Right hindlimb (tissue), 1 donor: ENCODE results near the gene PHOSPHO1.

Experiments used
- DNase-seq: peaks from one replicate; pipeline ENCODE4 v3.0.0-alpha.2; 2018

PHOSPHO1 gene

GRCh38 chr17:49242813-49243212 lies 12.2 kb upstream of the PHOSPHO1 start:
- DNase-seq = no peak

DNA sequence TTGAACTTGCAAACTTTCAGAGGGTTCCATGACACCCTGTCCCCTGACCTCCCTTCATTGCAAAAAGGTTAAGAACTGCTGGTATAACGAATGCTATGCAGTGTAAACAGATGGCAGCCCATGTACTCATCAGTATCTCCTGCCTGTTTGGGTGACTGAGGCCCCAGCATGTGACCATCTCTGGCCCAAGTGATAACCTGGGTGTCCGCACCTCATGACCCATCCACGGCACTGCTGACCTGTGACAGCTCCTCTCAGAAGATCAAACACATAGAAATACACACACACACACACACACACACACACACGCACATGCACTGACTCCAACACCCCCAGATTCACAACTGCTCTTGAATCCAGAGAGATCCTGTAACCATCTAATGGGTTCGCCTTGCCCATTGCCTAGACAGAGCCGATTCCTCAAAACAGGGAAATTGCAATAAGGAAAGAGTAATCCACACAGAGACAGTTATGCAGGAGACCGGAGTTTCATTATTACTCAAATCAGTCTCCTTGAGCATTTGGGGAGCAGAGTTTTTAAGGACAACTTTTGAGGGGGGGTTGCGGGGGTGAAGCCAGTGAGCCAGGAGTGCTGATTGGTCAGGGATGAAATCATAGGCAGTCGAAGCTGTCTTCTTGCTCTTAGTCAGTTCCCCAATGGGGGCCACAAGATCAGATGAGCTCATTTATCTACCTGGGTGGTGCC lies 11.3 kb upstream of the PHOSPHO1 start:
- no peak for DNase-seq

DNA sequence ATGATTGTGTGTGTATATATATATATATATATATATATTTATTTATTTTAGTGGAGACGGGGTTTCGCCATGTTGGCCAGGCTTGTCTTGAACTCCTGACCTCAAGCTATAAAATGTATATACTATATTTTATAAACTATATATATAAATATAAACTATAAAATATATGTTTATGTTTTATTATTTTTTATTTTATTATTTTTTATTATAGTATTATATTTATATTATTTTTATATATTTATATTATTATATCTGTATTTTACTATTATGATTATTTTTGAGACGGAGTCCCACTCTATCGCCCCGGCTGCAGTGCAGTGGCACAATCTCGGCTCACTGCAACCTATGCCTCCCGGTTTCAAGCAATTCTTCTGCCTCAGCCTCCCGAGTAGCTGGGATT lies 10.5 kb upstream of the PHOSPHO1 start:
- no peak for DNase-seq

DNA sequence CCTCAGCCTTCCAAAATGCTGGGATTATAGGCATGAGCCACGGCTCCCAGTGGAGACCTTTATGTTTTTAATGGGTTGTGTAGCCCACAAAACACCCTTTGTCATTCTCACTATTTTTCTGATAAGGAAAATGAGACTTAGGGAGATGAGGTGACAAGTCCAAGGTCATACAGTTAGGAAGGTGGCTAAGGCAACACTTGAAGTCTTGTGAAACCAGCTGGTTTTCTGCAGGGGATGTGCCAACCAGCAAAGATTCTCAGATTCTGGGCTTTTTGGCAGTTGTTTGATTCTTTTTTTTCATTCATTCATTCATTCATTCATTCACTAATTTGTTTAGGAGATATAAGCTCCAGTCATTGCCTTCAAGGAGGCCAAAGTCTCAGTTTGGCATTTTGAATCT lies 10.0 kb upstream of the PHOSPHO1 start:
- DNase-seq = no peak

- no peak for DNase-seq
Observed at GRCh38 chr17:49239963-49240362, 9.4 kb upstream of the PHOSPHO1 start.

- DNase-seq = no peak
Observed at GRCh38 chr17:49235896-49236295, 5.3 kb upstream of the PHOSPHO1 start.

DNA sequence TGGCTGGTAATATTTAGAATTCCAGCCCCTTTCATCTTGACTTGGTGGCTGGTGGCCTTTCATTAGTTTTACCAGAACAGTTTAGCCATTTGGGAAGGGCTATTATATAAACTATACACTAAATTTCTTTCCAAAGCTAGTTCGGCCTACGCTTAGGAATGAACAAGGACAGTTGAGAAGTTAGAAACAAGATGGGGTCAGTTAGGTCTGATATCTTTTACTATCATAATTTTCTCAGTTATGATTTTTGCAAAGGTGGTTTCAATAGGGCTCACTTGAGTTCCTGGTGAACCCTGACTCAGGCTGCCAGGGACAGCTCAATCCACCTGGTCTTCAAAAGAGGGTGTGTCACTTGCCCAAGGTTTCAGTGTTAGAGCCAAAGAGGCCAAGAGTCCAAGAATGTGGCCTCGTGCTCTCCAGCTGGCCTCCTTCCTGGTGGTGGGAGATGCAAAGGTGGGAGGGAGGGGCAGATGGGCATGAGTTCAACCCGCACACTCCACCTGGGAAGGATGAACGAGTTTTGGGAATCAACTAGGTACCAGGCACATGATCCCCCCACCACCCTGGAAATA lies 4.0 kb upstream of the PHOSPHO1 start:
- no peak for DNase-seq

DNA sequence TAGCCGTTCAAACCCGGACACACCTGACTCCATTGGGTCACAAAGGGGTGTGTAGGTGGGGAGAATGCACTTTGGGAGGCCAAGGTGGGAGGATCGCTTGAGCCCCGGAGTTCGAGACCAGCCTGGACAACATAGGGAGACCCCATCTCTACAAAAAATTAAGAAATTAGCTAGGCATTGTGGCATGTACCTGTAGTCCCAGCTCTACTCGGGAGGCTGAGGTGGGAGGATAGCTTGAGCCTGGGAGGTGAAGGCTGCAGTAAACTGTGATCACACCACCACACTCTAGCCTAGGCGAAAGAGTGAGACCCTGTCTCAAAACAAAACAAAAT lies 942 bp upstream of the PHOSPHO1 start:
- no peak for DNase-seq

DNA sequence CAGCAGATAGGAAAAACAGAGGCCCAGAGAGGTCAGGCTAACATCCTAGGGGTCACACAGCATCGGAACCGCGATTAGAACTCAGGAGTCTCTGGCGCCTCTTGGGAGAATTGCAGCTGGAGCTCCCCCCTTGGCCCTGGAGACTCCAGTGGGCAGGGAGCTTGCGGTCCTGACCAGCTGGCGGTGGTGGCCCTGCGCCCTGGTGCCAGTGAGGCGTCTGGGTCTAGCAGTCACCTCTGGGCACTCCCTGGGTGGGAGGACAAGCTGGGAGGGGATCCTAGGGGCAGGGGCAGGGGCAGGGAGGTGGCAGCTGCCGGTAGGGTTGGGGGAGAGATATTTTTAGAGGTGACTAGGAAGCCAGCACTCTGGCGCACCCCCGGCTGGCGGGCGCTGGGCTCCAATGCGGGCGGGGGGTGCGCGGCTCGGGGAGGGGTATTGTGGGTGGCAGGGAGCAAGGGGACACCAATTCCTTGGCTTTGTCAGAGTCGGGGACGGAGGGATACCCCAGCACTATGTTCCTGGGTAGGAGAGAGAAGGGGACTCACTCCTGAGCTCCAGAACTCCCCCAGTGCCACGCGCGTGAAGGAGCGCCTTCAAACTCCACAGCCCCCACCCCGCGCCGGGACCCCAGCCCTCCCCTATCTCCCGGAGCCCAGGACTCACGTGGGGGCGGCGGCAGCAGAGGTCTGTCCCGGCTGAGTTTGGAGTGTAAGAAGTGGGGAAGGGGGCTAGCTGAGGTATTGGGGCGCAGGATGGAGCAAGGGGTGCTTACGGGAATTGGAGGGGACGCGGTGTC lies 584 bp downstream of the PHOSPHO1 start:
- no peak for DNase-seq

DNA sequence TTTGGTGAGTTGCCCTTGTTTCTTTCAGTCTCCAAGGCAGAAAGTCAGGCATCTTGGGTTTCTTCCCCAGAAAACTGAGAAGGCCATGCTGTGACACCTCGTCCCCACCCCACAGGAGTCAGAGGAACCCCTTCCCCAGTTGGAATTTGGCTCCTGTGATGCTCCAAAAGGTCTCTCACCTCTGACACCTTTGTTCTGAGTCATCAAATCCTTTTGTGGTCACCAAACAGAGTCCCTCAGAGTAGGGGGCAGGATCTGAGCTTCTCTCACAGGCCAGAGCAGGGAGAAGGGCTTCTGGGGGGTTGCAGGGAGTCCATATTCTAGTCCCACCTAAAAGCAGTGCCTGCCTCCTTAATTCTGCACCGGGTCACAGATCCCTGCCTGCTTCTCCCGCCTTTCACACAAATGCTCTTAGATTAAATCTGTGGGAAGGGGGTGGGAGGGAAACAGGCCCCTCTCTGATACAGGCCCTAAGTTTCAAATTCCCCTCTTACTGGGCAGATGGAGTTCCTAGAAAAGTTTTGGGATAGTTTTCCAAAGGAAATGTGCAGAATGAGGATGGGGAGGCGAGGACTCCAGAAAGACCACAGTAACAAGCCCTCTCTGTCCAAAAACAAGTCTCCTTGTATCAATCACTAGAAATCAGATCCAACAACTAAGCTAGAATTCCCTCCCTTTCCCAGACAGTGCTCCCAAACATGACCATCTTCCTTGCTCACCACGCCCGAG lies 1.3 kb downstream of the PHOSPHO1 start:
- DNase-seq = no peak

GRCh38 chr17:49227436-49228261 lies 2.9 kb downstream of the PHOSPHO1 start:
- DNase-seq = peak; percentile 70

DNA sequence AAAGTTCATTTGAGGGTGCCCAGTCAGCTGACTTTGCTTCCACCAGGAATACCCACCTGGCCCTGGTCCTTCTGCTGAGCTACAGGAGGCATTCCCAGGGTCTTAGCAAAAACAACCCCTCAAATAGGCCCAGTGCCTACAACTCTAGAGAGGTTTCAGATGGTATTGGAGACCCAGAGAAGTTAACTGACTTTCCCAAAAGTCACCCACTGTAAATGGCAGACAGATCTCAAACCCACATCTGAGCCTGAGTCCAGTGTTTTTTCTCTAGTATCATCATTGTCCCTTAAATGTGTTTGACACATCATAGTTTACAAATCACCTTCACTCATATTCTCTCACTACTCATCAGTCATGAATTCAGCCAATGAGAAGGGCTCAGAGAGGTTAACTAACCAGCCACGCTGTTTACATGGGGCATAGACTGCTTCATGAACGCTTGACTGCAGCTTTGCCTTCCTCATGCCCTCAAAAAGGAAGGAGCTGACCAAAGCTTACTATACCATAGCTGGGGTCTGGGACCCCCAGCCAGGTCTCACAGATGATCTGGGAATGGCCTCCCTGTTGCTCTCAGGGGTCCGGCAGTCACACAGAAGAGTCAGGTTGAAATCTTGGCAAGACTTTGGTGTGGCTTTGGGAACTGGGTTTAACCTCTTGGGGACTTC lies 3.7 kb downstream of the PHOSPHO1 start:
- DNase-seq = no peak

DNA sequence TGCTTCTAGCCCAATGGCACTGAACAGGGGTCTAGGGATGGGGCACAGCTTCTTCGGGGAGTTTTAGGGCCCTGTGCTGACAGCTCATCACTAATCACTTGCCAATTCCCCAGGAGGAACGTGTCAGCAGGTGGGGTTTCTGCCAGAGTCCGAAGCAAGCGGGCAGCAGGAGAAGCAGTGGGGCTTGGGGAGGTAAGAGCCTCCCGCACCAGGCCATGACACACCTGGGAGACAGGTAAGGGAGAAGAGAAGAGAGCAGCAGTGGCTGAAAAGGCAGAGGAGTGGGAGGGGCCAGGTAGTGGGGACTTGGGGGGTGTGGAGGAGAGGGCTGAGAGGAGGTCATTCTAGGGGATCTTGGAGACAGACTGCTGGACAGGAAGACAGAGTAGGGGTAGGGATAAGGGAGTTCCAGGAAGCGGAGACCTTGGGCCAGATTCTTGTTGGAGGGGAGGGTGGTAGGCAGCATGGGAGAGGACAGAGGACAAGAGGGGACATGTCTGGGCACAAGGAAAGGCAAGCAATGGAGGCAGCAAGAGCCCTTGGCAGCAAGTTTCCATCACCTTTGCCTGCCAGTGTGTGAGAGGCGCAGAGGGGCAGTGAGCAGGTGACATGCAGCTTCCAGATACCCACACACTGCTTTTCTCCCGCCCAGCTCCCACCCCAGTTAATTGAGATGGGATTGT lies 4.9 kb downstream of the PHOSPHO1 start:
- DNase-seq = no peak

- DNase-seq = no peak
Observed at GRCh38 chr17:49224997-49225337, 5.6 kb downstream of the PHOSPHO1 start.

- no peak for DNase-seq
Observed at GRCh38 chr17:49224198-49224996, 6.2 kb downstream of the PHOSPHO1 start.

- DNase-seq = peak; percentile 54
Observed at GRCh38 chr17:49223517-49224197, 6.9 kb downstream of the PHOSPHO1 start.

DNA sequence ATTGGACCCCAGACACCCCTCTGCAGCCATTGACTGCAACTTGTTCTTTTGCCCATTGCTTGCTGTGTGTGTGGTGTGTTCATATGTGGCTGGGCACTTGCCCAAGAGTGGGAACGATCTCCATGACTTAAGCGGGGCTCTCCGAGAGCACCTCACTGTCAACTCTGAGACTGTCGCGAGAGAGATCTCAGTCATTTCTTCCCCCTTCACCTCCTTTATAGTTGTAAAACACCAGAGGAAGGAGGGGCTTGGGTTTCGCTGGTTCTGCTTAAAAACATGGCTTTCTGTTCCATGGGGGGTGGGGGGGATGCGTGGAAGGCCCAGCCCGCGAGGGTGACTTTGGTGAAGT lies 7.4 kb downstream of the PHOSPHO1 start:
- DNase-seq = no peak

GRCh38 chr17:49219987-49220386 lies 10.6 kb downstream of the PHOSPHO1 start:
- DNase-seq = no peak

DNA sequence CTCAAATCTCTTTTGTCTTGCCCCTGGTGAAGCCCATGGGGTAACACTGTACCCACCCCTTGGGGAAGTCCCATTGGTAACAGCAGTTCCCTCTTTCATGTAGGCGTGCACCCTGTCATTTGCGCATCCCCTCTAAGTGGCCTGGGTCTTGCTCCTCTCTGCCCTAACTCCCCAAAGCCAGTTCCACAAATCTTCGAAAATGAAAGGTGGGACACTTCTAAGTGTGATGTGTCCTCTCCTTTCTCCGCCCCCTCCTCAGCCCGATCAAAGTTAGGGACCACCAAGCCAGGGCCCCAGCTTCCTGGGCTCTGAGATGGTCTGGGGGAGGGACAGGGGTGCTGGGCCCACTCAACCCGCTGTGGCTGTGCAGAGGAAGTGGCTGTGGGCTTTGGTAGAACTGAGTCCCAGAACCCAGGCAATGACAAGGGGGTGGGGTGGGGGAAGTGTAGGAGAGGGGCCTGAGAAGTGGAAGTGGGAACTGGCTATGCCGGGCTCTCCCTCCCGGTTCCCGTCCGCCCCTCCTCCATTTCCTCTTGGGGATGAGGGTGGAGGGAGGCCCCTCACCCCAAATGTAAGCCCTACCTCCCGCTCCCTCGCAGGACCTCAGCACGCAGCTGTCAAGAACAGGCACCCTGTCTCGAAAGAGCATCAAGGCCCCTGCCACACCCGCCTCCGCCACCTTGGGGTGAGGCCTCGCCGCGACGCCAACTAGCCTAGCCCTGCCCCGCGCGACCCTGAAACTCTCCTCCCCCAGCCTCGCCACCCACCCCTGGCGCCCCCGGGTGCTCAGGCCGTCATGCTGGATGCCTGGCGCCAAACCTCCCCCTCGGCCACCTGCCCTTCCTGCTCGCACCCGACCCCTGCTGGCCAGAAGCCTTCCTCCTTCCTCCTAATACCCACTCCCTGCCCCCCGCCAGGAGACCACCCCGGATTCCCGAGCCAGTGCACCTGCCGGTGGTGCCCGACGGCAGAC lies 11.4 kb downstream of the PHOSPHO1 start:
- no peak for DNase-seq
